ENCODE results near the gene MYLK.
"Not testable (repeated sequence)": the region's sequence is repeated elsewhere in the genome, so short reads cannot be mapped to it uniquely, and the experiment has no call there.

MYLK gene

GRCh38 chr3:123716411-123716810, 167.7 kb downstream of the MYLK start:
- TF ChIP-seq CTCF (IDR thresholded peaks at IDR 0.05; ENCODE audit: insufficient read depth, missing control alignments), result no peak
- no peak for DNase-seq (ENCODE audit: insufficient read length, low spot score)
- no peak for FAIRE-seq

GRCh38 chr3:123713211-123713610, 170.9 kb downstream of the MYLK start:
- TF ChIP-seq CTCF (IDR thresholded peaks at IDR 0.05; ENCODE audit: insufficient read depth, missing control alignments), result no peak
- no peak for DNase-seq (ENCODE audit: insufficient read length, low spot score)
- no peak for FAIRE-seq

GRCh38 chr3:123712077-123712860, 171.9 kb downstream of the MYLK start:
- DNase-seq (ENCODE audit: insufficient read length, low spot score), result no peak
- FAIRE-seq, result no peak
- no peak for TF ChIP-seq CTCF (IDR thresholded peaks at IDR 0.05; ENCODE audit: insufficient read depth, missing control alignments)

- FAIRE-seq (no peak), DNase-seq (ENCODE audit: insufficient read length, low spot score) (no peak)
- TF ChIP-seq CTCF (IDR thresholded peaks at IDR 0.05; ENCODE audit: insufficient read depth, missing control alignments), result no peak
Observed at GRCh38 chr3:123711356-123711755, 172.8 kb downstream of the MYLK start.

- FAIRE-seq (no peak), DNase-seq (ENCODE audit: insufficient read length, low spot score) (no peak)
- TF ChIP-seq CTCF (IDR thresholded peaks at IDR 0.05; ENCODE audit: insufficient read depth, missing control alignments), result no peak
Observed at GRCh38 chr3:123708531-123708930, 175.6 kb downstream of the MYLK start.

- FAIRE-seq; DNase-seq (ENCODE audit: insufficient read length, low spot score): not testable (repeated sequence)
Observed at GRCh38 chr3:123707641-123708040, 176.5 kb downstream of the MYLK start.

GRCh38 chr3:123706871-123707270, 177.3 kb downstream of the MYLK start:
- no peak for FAIRE-seq
- TF ChIP-seq CTCF (IDR thresholded peaks at IDR 0.05; ENCODE audit: insufficient read depth, missing control alignments), result no peak
- no peak for DNase-seq (ENCODE audit: insufficient read length, low spot score)

Data from D721Med (cell line).